ENCODE measurements around the gene TPP1.

The TPP1 gene

GRCh38 chr11:6646918-6647679 is 27.9 kb upstream of the TPP1 start:
- no peak for DNase-seq

- no peak for DNase-seq
Observed at GRCh38 chr11:6646576-6646917, 27.3 kb upstream of the TPP1 start.

- no peak for DNase-seq
Observed at GRCh38 chr11:6646071-6646470, 26.8 kb upstream of the TPP1 start.

GRCh38 chr11:6642957-6643356 is 23.7 kb upstream of the TPP1 start:
- DNase-seq, result no peak

GRCh38 chr11:6640985-6641701 is 21.9 kb upstream of the TPP1 start:
- DNase-seq, result no peak

GRCh38 chr11:6640036-6640984 is 21.1 kb upstream of the TPP1 start:
- no peak for DNase-seq

GRCh38 chr11:6638429-6638828 is 19.2 kb upstream of the TPP1 start:
- no peak for DNase-seq

GRCh38 chr11:6637871-6638270 is 18.6 kb upstream of the TPP1 start:
- DNase-seq, result no peak

- DNase-seq, result no peak
Observed at GRCh38 chr11:6636480-6636879, 17.3 kb upstream of the TPP1 start.

GRCh38 chr11:6635082-6635932 is 16.1 kb upstream of the TPP1 start:
- no peak for DNase-seq

- no peak for DNase-seq
Observed at GRCh38 chr11:6634534-6634933, 15.3 kb upstream of the TPP1 start.

- no peak for DNase-seq
Observed at GRCh38 chr11:6633422-6634408, 14.5 kb upstream of the TPP1 start.

- DNase-seq, result no peak
Observed at GRCh38 chr11:6632116-6633073, 13.2 kb upstream of the TPP1 start.

GRCh38 chr11:6631361-6631890 is 12.2 kb upstream of the TPP1 start:
- no peak for DNase-seq

- DNase-seq, result no peak
Observed at GRCh38 chr11:6630632-6631291, 11.5 kb upstream of the TPP1 start.

- no peak for DNase-seq
Observed at GRCh38 chr11:6629892-6630631, 10.8 kb upstream of the TPP1 start.

- DNase-seq, result no peak
Observed at GRCh38 chr11:6629573-6629891, 10.3 kb upstream of the TPP1 start.

- no peak for DNase-seq
Observed at GRCh38 chr11:6628526-6628925, 9.3 kb upstream of the TPP1 start.
